ENCODE results near the gene ARHGEF4.

ARHGEF4 gene

GRCh38 chr2:130957915-130958314 lies 121.2 kb downstream of the ARHGEF4 start:
- DNase-seq (ENCODE audit: extremely low spot score): no peak
- POLR2A ChIA-PET: no interaction called here
- TF ChIP-seq PKNOX1 (IDR thresholded peaks at IDR 0.05) (no peak), BHLHE40 (IDR thresholded peaks at IDR 0.05; ENCODE audit: borderline replicate concordance) (no peak), SP1 (IDR thresholded peaks at IDR 0.05) (no peak), ZNF384 (IDR thresholded peaks at IDR 0.05) (peak; percentile 16; the same call in 1 of the 2 replicates), FOXM1 (IDR thresholded peaks at IDR 0.05; ENCODE audit: borderline replicate concordance) (no peak)
- CTCF ChIA-PET: no interaction called here

GRCh38 chr2:130963196-130963848 lies 126.6 kb downstream of the ARHGEF4 start:
- ChIA-PET CTCF (no interaction called here), POLR2A (no interaction called here)
- DNase-seq (ENCODE audit: extremely low spot score): peak; percentile 27
- TF ChIP-seq BHLHE40 (IDR thresholded peaks at IDR 0.05; ENCODE audit: borderline replicate concordance) (no peak), FOXA1 (IDR thresholded peaks at IDR 0.05) (no peak), HDGF (IDR thresholded peaks at IDR 0.05; ENCODE audit: borderline replicate concordance) (no peak), SP1 (IDR thresholded peaks at IDR 0.05) (no peak), LEF1 (IDR thresholded peaks at IDR 0.05; ENCODE audit: borderline replicate concordance) (no peak), PKNOX1 (IDR thresholded peaks at IDR 0.05) (no peak), FOXM1 (IDR thresholded peaks at IDR 0.05; ENCODE audit: borderline replicate concordance) (no peak), SUZ12 (IDR thresholded peaks at IDR 0.05) (no peak), FOXK2 (IDR thresholded peaks at IDR 0.05) (no peak), CTBP1 (IDR thresholded peaks at IDR 0.05; ENCODE audit: borderline replicate concordance) (no peak), ELF4 (IDR thresholded peaks at IDR 0.05) (no peak), NFRKB (IDR thresholded peaks at IDR 0.05) (no peak), ZNF384 (IDR thresholded peaks at IDR 0.05) (no peak), L3MBTL2 (conservative IDR thresholded peaks at IDR 0.05) (no peak), TARDBP (IDR thresholded peaks at IDR 0.05) (no peak), ARNT (IDR thresholded peaks at IDR 0.05) (no peak)

GRCh38 chr2:130963849-130964793 lies 127.4 kb downstream of the ARHGEF4 start:
- TF ChIP-seq BHLHE40 (IDR thresholded peaks at IDR 0.05; ENCODE audit: borderline replicate concordance) (no peak), CTBP1 (IDR thresholded peaks at IDR 0.05; ENCODE audit: borderline replicate concordance) (0 out of 2 replicates have a peak, but pooled peaks have one; percentile 60)
- peak; percentile 79 for DNase-seq (ENCODE audit: extremely low spot score)
- POLR2A ChIA-PET: no interaction called here
- CTCF ChIA-PET: interaction anchor here (0.6 to 1.1 kb wide), 2 partner anchors 12 to 16 kb away, joined by 3 read pairs; no protein-coding TSS in a partner anchor

GRCh38 chr2:130964931-130965330 lies 128.2 kb downstream of the ARHGEF4 start:
- no peak for DNase-seq (ENCODE audit: extremely low spot score)
- TF ChIP-seq FOXK2 (IDR thresholded peaks at IDR 0.05): no peak
- no peak for TF ChIP-seq FOXM1 (IDR thresholded peaks at IDR 0.05; ENCODE audit: borderline replicate concordance)
- TF ChIP-seq ELF4 (IDR thresholded peaks at IDR 0.05): no peak
- TF ChIP-seq ZNF384 (IDR thresholded peaks at IDR 0.05): no peak
- TF ChIP-seq NFRKB (IDR thresholded peaks at IDR 0.05): no peak
- no peak for TF ChIP-seq SUZ12 (IDR thresholded peaks at IDR 0.05)
- TF ChIP-seq PKNOX1 (IDR thresholded peaks at IDR 0.05): no peak
- TF ChIP-seq BHLHE40 (IDR thresholded peaks at IDR 0.05; ENCODE audit: borderline replicate concordance): no peak
- TF ChIP-seq TARDBP (IDR thresholded peaks at IDR 0.05): no peak
- TF ChIP-seq ARNT (IDR thresholded peaks at IDR 0.05): no peak
- no peak for TF ChIP-seq LEF1 (IDR thresholded peaks at IDR 0.05; ENCODE audit: borderline replicate concordance)
- TF ChIP-seq L3MBTL2 (conservative IDR thresholded peaks at IDR 0.05): no peak
- no peak for TF ChIP-seq HDGF (IDR thresholded peaks at IDR 0.05; ENCODE audit: borderline replicate concordance)
- ChIA-PET CTCF (interaction anchor here (0.6 to 1.1 kb wide), 2 partner anchors 13 to 17 kb away, joined by 3 read pairs; no protein-coding TSS in a partner anchor), POLR2A (no interaction called here)

- ChIA-PET POLR2A (no interaction called here), CTCF (interaction anchor here (1.0 kb wide), 1 partner anchor 168 kb away, joined by 3 read pairs; no protein-coding TSS in a partner anchor)
- TF ChIP-seq CTBP1 (IDR thresholded peaks at IDR 0.05; ENCODE audit: borderline replicate concordance): no peak
- no peak for TF ChIP-seq SUZ12 (IDR thresholded peaks at IDR 0.05)
- TF ChIP-seq FOXA1 (IDR thresholded peaks at IDR 0.05): no peak
- no peak for TF ChIP-seq ZNF384 (IDR thresholded peaks at IDR 0.05)
- no peak for TF ChIP-seq PKNOX1 (IDR thresholded peaks at IDR 0.05)
- TF ChIP-seq ARNT (IDR thresholded peaks at IDR 0.05): no peak
- TF ChIP-seq FOXM1 (IDR thresholded peaks at IDR 0.05; ENCODE audit: borderline replicate concordance): no peak
- DNase-seq (ENCODE audit: extremely low spot score): no peak
Measured at GRCh38 chr2:130966149-130966774, 129.5 kb downstream of the ARHGEF4 start.

Measured in HEK293T (cell line).